ENCODE data around the gene ZNF629. TPM values are rescaled to one million over a fixed set of nuclear protein-coding genes. Genes with fewer than 3 reads are reported as not detected.

Gene ZNF629
- total and polyA plus RNA-seq, 2 experiments from 2014 or later: 4.1 to 20.3 TPM

- Mint-ChIP-seq H3K27ac (no peak overlapping the region), H3K4me1 (peaks cover 20% of the 10 kb centered on the region), H3K9me3 (no peaks in the 10 kb centered on the region), H3K27me3 (ENCODE audit: insufficient read depth, low read depth, poor library complexity) (peaks cover 11% of the 10 kb centered on the region), H3K36me3 (ENCODE audit: low read depth) (peaks cover 26% of the 10 kb centered on the region), H3K4me3 (no peak overlapping the region)
- Histone ChIP-seq H3K9me2 (ENCODE audit: insufficient read depth) (no peaks in the 10 kb centered on the region), H3K4me3 (no peak overlapping the region), H3K4me1 (ENCODE audit: insufficient read depth) (peaks cover 3% of the 10 kb centered on the region), H3K27me3 (ENCODE audit: insufficient read depth) (no peaks in the 10 kb centered on the region), H3F3A (replicated peaks; ENCODE audit: low read depth) (peaks cover 4% of the 10 kb centered on the region; the same call in 1 of the 2 replicates), H3K36me3 (ENCODE audit: insufficient read depth) (no peaks in the 10 kb centered on the region; the same call in 1 of the 2 replicates), H2AFZ (no peak overlapping the region), H3K27ac (ENCODE audit: low read depth) (no peak overlapping the region), H4K20me1 (replicated peaks; ENCODE audit: insufficient read depth) (no peaks in the 10 kb centered on the region), H3K4me2 (no peak overlapping the region), H3K79me2 (replicated peaks; ENCODE audit: insufficient read depth) (peaks cover 2% of the 10 kb centered on the region)
- no peak for TF ChIP-seq EZH2phosphoT487 (IDR thresholded peaks at IDR 0.05; ENCODE audit: unreplicated experiment)
- TF ChIP-seq ZNF114 (CRISPR knock-in tag; IDR thresholded peaks at IDR 0.05): no peak
- no peak for TF ChIP-seq EZH2 (IDR thresholded peaks at IDR 0.05; ENCODE audit: low read depth, unreplicated experiment)
- no peak for TF ChIP-seq ZNF331 (CRISPR knock-in tag; IDR thresholded peaks at IDR 0.05; ENCODE audit: low read depth)
- TF ChIP-seq JUNB (IDR thresholded peaks at IDR 0.05; ENCODE audit: unreplicated experiment): no peak
- TF ChIP-seq STAT1 (IDR thresholded peaks at IDR 0.05; ENCODE audit: unreplicated experiment): no peak
- no peak for TF ChIP-seq POLR2AphosphoS5 (IDR thresholded peaks at IDR 0.05; ENCODE audit: low read depth)
- no peak for TF ChIP-seq NANOG (IDR thresholded peaks at IDR 0.05; ENCODE audit: borderline replicate concordance)
- no peak for TF ChIP-seq REST (IDR thresholded peaks at IDR 0.05; ENCODE audit: unreplicated experiment)
- TF ChIP-seq CREB1 (CRISPR knock-in tag; IDR thresholded peaks at IDR 0.05; ENCODE audit: low read depth): no peak
- TF ChIP-seq ETS1 (IDR thresholded peaks at IDR 0.05): no peak
- no peak for ATAC-seq
- DNase-seq (ENCODE audit: low spot score): no peak
These were observed 42.8 kb downstream of the ZNF629 start for GRCh38 chr16:30744183-30744582.

- Mint-ChIP-seq H3K4me3 (no peak overlapping the region), H3K9me3 (no peaks in the 10 kb centered on the region), H3K36me3 (ENCODE audit: low read depth) (peaks cover 28% of the 10 kb centered on the region), H3K4me1 (peaks cover 19% of the 10 kb centered on the region), H3K27ac (no peak overlapping the region), H3K27me3 (ENCODE audit: insufficient read depth, low read depth, poor library complexity) (peaks cover 14% of the 10 kb centered on the region)
- Histone ChIP-seq H4K20me1 (replicated peaks; ENCODE audit: insufficient read depth) (no peaks in the 10 kb centered on the region), H3K36me3 (ENCODE audit: insufficient read depth) (no peaks in the 10 kb centered on the region; the same call in 1 of the 2 replicates), H3K79me2 (replicated peaks; ENCODE audit: insufficient read depth) (no peaks in the 10 kb centered on the region), H3F3A (replicated peaks; ENCODE audit: low read depth) (peaks cover 4% of the 10 kb centered on the region; the same call in 1 of the 2 replicates), H3K4me2 (no peak overlapping the region), H3K4me1 (ENCODE audit: insufficient read depth) (peaks cover 3% of the 10 kb centered on the region), H3K9me2 (ENCODE audit: insufficient read depth) (no peaks in the 10 kb centered on the region), H3K27me3 (ENCODE audit: insufficient read depth) (no peaks in the 10 kb centered on the region), H3K4me3 (no peak overlapping the region), H3K27ac (ENCODE audit: low read depth) (no peak overlapping the region), H2AFZ (no peak overlapping the region)
- DNase-seq (ENCODE audit: low spot score): no peak
- no peak for ATAC-seq
- TF ChIP-seq NANOG (IDR thresholded peaks at IDR 0.05; ENCODE audit: borderline replicate concordance): no peak
- no peak for TF ChIP-seq ZNF114 (CRISPR knock-in tag; IDR thresholded peaks at IDR 0.05)
- TF ChIP-seq ZNF462 (CRISPR knock-in tag; IDR thresholded peaks at IDR 0.05): no peak
- no peak for TF ChIP-seq EZH2phosphoT487 (IDR thresholded peaks at IDR 0.05; ENCODE audit: unreplicated experiment)
These were observed 43.3 kb downstream of the ZNF629 start for GRCh38 chr16:30743716-30744115.
